Measurements from ENCODE around the gene PLCB3. TPM values are rescaled to one million over a fixed set of nuclear protein-coding genes. Genes with fewer than 3 reads are reported as not detected.

Gene PLCB3
- total and polyA plus RNA-seq, 10 of the 15 experiments (the other 5 are each of a cell fraction or from before 2014, with no cell fraction given): 0.03 to 10.3 (median 3.3) TPM

- peaks cover 0 to 8% of the 10 kb centered on the region in 2 experiments; a peak in 3 of 4 replicates for H3K36me3 ChIP-seq (ENCODE audit: control insufficient read depth in 2 of 2, insufficient read depth in 2 of 2, low read length in 1 of 2)
- in situ Hi-C loops (cut with MboI) (no loop called here), intact Hi-C loops (cut with micrococcal nuclease; ENCODE audit: unreplicated experiment) (no loop called here)
- RAD21 ChIA-PET (ENCODE audit: unreplicated experiment): no interaction called here
- TF ChIP-seq FOXM1 (IDR thresholded peaks at IDR 0.05; ENCODE audit: low read depth, low read length) (no peak), CBX3 (IDR thresholded peaks at IDR 0.05; ENCODE audit: borderline replicate concordance, low read depth) (no peak), ATF3 (IDR thresholded peaks at IDR 0.05; ENCODE audit: borderline replicate concordance, extremely low read depth, low read depth, low read length) (no peak), ZBTB4 (CRISPR knock-in tag; IDR thresholded peaks at IDR 0.05) (no peak)
- peaks cover 5% of the 10 kb centered on the region for H3K4me1 ChIP-seq (ENCODE audit: control insufficient read depth, insufficient read depth, low read length)
- no peaks in the 10 kb centered on the region for H3K9me3 ChIP-seq (replicated peaks; ENCODE audit: control insufficient read depth, insufficient read depth, low read length)
- H2AFZ ChIP-seq (ENCODE audit: control insufficient read depth, low read depth, low read length): no peak overlapping the region
- no TSS peak for BruUV-seq (replicated peaks)
- DNase-seq (ENCODE audit: low read depth, low spot score) (no peak), FAIRE-seq (no peak), ATAC-seq (no peak)
- no peak overlapping the region for H3K4me3 ChIP-seq
- POLR2A ChIA-PET: interaction anchor here (1.1 to 1.9 kb wide), 2 partner anchors 42 to 47 kb away, joined by 3 to 7 read pairs; no protein-coding TSS in a partner anchor
- no peaks in the 10 kb centered on the region for H4K20me1 ChIP-seq (ENCODE audit: control insufficient read depth, insufficient read depth)
- WGBS (ENCODE audit: insufficient coverage, insufficient replicate concordance, low lambda C conversion rate, missing lambda C conversion rate): 88% methylated on average over 10 of the region's 10 CpGs
- CTCF ChIA-PET: interaction anchor here (1.8 kb wide), 1 partner anchor 19 kb away, joined by 5 read pairs; no protein-coding TSS in a partner anchor
- H3K9ac ChIP-seq (ENCODE audit: control insufficient read depth, insufficient read depth, low read length): no peak overlapping the region
- peaks cover 14% of the 10 kb centered on the region for H3K79me2 ChIP-seq (ENCODE audit: control insufficient read depth, insufficient read depth, low read length)
- no peak overlapping the region for H3K27ac ChIP-seq (ENCODE audit: control insufficient read depth, insufficient read depth)
- H3K27me3 ChIP-seq (replicated peaks in 1 of 2; ENCODE audit: control insufficient read depth in 2 of 2, insufficient read depth in 2 of 2, low read length in 1 of 2): no peaks in the 10 kb centered on the region
- H3K4me2 ChIP-seq (ENCODE audit: control insufficient read depth, insufficient read depth): no peak overlapping the region
- SMC1A ChIA-PET (ENCODE audit: uncharacterized antibody, unreplicated experiment): no interaction called here
These were observed 61.6 kb downstream of the PLCB3 start for GRCh38 chr11:64312947-64313346.
